ENCODE measurements around the gene TNNI3K.

GRCh38 chr1:74584185-74584584, 349.0 kb downstream of the TNNI3K start:
- no peak for TF ChIP-seq CTCF (IDR thresholded peaks at IDR 0.05; ENCODE audit: insufficient read depth, low read length)
- TF ChIP-seq REST (IDR thresholded peaks at IDR 0.05; ENCODE audit: insufficient replicate concordance, low read depth), result no peak
- no peak for TF ChIP-seq POLR2AphosphoS5 (IDR thresholded peaks at IDR 0.05; ENCODE audit: low read depth)

All from HL-60 (cell line).